HG02870 (cell line): ENCODE results near the gene SESTD1.
"Not testable (repeated sequence)": the region's sequence is repeated elsewhere in the genome, so short reads cannot be mapped to it uniquely, and the experiment has no call there.

Source experiments
- ATAC-seq: cut with Tn5 transposase; IDR thresholded peaks from one replicate; pipeline ENCODE4 v1.9.1; 2021; ENCODE audit warnings: mild to moderate bottlenecking, moderate library complexity; ENCODE audit not compliant: unreplicated experiment

Gene SESTD1

GRCh38 chr2:179239838-179240237 is 24.8 kb downstream of the SESTD1 start:
- ATAC-seq, result no peak

GRCh38 chr2:179239195-179239594 is 25.4 kb downstream of the SESTD1 start:
- peak; percentile 75 for ATAC-seq

- ATAC-seq, result no peak
Measured at GRCh38 chr2:179238027-179238426, 26.6 kb downstream of the SESTD1 start.

GRCh38 chr2:179237209-179237946 is 27.3 kb downstream of the SESTD1 start:
- ATAC-seq, result no peak

GRCh38 chr2:179235463-179236108 is 29.0 kb downstream of the SESTD1 start:
- no peak for ATAC-seq

GRCh38 chr2:179234658-179235240 is 29.9 kb downstream of the SESTD1 start:
- no peak for ATAC-seq

- no peak for ATAC-seq
Measured at GRCh38 chr2:179233626-179234430, 30.8 kb downstream of the SESTD1 start.

GRCh38 chr2:179233083-179233490 is 31.5 kb downstream of the SESTD1 start:
- no peak for ATAC-seq

GRCh38 chr2:179226961-179227259 is 37.7 kb downstream of the SESTD1 start:
- ATAC-seq, result no peak

- no peak for ATAC-seq
Measured at GRCh38 chr2:179226203-179226960, 38.2 kb downstream of the SESTD1 start.

- ATAC-seq, result no peak
Measured at GRCh38 chr2:179224361-179224760, 40.3 kb downstream of the SESTD1 start.

- ATAC-seq, result no peak
Measured at GRCh38 chr2:179222076-179222475, 42.6 kb downstream of the SESTD1 start.

- ATAC-seq, result peak; percentile 72
Measured at GRCh38 chr2:179218848-179219594, 45.6 kb downstream of the SESTD1 start.

GRCh38 chr2:179214671-179215070 is 50.0 kb downstream of the SESTD1 start:
- not testable (repeated sequence) for ATAC-seq

- ATAC-seq, result no peak
Measured at GRCh38 chr2:179211355-179211754, 53.3 kb downstream of the SESTD1 start.

- ATAC-seq, result not testable (repeated sequence)
Measured at GRCh38 chr2:179208277-179208676, 56.4 kb downstream of the SESTD1 start.

- no peak for ATAC-seq
Measured at GRCh38 chr2:179207047-179207446, 57.6 kb downstream of the SESTD1 start.

- no peak for ATAC-seq
Measured at GRCh38 chr2:179201869-179202268, 62.8 kb downstream of the SESTD1 start.

- not testable (repeated sequence) for ATAC-seq
Measured at GRCh38 chr2:179195926-179196590, 68.6 kb downstream of the SESTD1 start.
